Choroid plexus epithelial cell (primary cell): ENCODE results near the gene NLRP11.

Experiments
- DNase-seq: peaks from one replicate; pipeline ENCODE4 v3.0.0-alpha.2; 2010; ENCODE audit warnings: low read depth
- H3K4me3 ChIP-seq: 2 replicates; pipeline ENCODE4 v1.5.1; 2011; ENCODE audit warnings: low read depth, mild to moderate bottlenecking, control low read depth, low read length, moderate library complexity
- CTCF ChIP-seq: conservative IDR thresholded peaks from 2 replicates; pipeline ENCODE4 v1.5.1; 2011; ENCODE audit warnings: low read depth, mild to moderate bottlenecking, control low read depth, inconsistent platforms, low read length, moderate library complexity

Gene NLRP11

GRCh38 chr19:55831846-55832245 lies at the start of gene NLRP11:
TSS of gene NLRP11 (minus strand) at chr19:55831999. CDS start at chr19:55818174, 13,825 bp downstream.
- DNase-seq = no peak
- TF ChIP-seq CTCF = no peak
- H3K4me3 ChIP-seq = no peak within 1 kb of the TSS

- H3K4me3 ChIP-seq = no peak overlapping the region
- no peak for TF ChIP-seq CTCF
- no peak for DNase-seq
Measured at GRCh38 chr19:55877211-55877610, 45.4 kb upstream of the NLRP11 start.

- no peak for DNase-seq
- no peak for TF ChIP-seq CTCF
- no peak overlapping the region for H3K4me3 ChIP-seq
Measured at GRCh38 chr19:55870736-55871135, 38.9 kb upstream of the NLRP11 start.

GRCh38 chr19:55867101-55867500 lies 35.3 kb upstream of the NLRP11 start:
- DNase-seq = no peak
- TF ChIP-seq CTCF = no peak
- H3K4me3 ChIP-seq = no peak overlapping the region

GRCh38 chr19:55866521-55866920 lies 34.7 kb upstream of the NLRP11 start:
- no peak for DNase-seq
- no peak for TF ChIP-seq CTCF
- no peak overlapping the region for H3K4me3 ChIP-seq

- no peak for DNase-seq
- no peak for TF ChIP-seq CTCF
- no peak overlapping the region for H3K4me3 ChIP-seq
Measured at GRCh38 chr19:55858969-55859368, 27.2 kb upstream of the NLRP11 start.

GRCh38 chr19:55858401-55858800 lies 26.6 kb upstream of the NLRP11 start:
- H3K4me3 ChIP-seq = no peak overlapping the region
- TF ChIP-seq CTCF = no peak
- DNase-seq = no peak
